DOHH2 (cell line): ENCODE results near the gene ACSS2.

Experiments
- CTCF ChIP-seq: fragments of 200-600 bp; sonication (generic); IDR thresholded peaks from one replicate; pipeline ENCODE4 v1.5.1; 2014; ENCODE audit warnings: antibody characterized with exemption, mild to moderate bottlenecking, low read depth, low read length; ENCODE audit not compliant: poor library complexity, severe bottlenecking
- EZH2phosphoT487 ChIP-seq: fragments of 200-600 bp; sonication (generic); IDR thresholded peaks from 2 replicates; pipeline ENCODE4 v1.6.1; 2017; ENCODE audit warnings: borderline replicate concordance, mild to moderate bottlenecking, antibody characterized with exemption, low read length, moderate library complexity, mixed read lengths

GRCh38 chr20:34942301-34942700, 65.9 kb downstream of the ACSS2 start:
- TF ChIP-seq CTCF (no peak), EZH2phosphoT487 (no peak)
